Umbilical cord (tissue), 2 donors: ENCODE measurements around the gene NMT2. TPM values are rescaled to one million over a fixed set of nuclear protein-coding genes. Genes with fewer than 3 reads are reported as not detected.
A peak's percentile ranks its signal among the peaks of the same experiment; 100 is the strongest.
"Not testable (repeated sequence)": the region's sequence is repeated elsewhere in the genome, so short reads cannot be mapped to it uniquely, and the experiment has no call there.

ENCODE experiments used
- DNase-seq: peaks from one replicate; pipeline ENCODE4 v3.0.0-alpha.2; 2015; ENCODE audit warnings: low spot score
- total RNA-seq: library from RNA; depleted of rRNA; stranded (reverse); fragments of >200 nt; gene quantifications from one replicate; pipeline ENCODE4 v1.2.3, GENCODE V29; 2014; ENCODE audit warnings: low replicate concordance; ENCODE audit not compliant: insufficient read depth

The NMT2 gene
- total RNA-seq: 16.9 TPM

GRCh38 chr10:15168291-15168785, at the start of gene NMT2:
NMT2 (minus strand) TSS chr10:15168693; CDS start chr10:15168612, 81 bp downstream.
- peak; percentile 89 for DNase-seq

DNA sequence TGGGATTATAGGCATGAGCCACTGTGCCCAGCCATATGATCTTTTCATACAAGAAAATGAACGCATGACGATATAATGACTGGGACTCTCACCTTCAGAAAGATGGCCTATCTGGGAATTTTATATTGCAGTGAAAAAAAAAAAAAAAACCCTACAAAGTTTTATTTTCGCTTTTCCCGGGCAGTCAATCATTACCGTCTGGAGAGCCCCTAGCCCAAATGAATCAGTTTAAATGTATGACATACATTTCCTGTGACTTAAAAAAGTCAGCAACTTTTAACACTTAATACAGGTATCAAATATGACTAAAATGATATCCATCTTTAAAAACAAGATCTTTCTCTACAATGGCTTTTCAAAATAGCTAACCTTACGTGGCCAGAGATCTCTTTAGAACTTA, 48.2 kb upstream of the NMT2 start:
- no peak for DNase-seq

- no peak for DNase-seq
Observed at GRCh38 chr10:15214237-15214636, 45.7 kb upstream of the NMT2 start.

DNA sequence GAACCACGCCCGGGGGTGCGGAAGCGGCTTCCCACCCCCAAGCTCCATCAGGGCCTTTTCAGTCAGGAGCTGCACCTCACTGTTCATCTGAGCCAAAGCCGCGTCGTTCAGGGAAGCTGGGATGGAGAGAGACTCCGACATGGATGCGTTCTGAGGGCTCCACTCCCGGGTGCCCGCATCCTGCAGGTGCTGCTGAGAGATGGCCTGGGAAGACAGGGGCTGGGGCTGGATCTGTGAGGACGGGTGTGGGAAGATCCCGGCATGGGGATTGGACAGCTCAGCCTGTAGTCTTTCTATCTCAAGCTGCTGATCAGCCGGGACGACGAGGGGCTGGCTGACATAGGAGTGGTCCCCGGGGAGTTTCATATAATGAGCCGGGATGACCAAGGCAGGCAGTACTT, 45.0 kb upstream of the NMT2 start:
- no peak for DNase-seq

DNA sequence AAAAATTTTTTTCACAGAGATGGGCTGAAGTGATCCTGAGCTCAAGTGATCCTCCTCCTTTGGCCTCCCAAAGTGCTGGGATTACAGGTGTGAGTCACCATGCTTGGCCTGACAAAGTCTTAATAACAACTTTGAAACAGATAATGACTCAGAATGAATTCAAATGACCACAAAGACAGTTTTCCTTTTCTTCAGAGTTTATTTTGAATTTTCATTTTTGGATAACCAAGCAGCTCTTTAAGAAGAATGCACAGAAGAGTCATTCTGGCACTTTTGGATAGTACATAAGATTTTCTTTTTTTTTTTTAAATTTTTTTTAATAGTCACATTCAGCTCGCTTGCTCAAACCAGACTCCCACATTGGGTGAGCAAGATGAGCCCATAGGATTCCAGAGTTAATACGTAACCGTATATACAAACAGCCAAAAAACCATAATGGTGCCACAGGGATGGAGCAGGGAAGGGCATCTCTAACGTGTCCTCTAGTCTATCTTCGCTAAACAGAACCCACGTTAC, 43.0 kb upstream of the NMT2 start:
- DNase-seq: no peak

DNA sequence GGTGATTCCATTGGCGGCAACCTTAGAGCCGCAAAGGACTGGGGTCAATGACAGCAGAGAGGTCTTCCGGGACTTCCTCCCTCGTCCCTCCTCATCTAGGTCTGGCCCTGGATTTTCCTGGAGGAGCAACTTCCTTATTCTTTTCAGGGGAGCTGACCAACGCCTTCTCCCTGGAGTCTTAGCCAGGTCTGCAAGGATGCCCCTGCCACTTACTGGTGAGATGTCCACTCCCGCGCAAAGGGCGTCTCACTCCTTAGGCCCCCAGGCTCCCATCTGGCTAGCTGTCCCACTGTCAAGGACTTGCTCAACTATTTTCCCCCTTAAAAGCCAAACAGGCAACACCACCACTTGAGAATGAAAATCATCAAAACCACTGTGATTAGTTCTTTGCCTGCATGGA, 42.0 kb upstream of the NMT2 start:
- DNase-seq: no peak

DNA sequence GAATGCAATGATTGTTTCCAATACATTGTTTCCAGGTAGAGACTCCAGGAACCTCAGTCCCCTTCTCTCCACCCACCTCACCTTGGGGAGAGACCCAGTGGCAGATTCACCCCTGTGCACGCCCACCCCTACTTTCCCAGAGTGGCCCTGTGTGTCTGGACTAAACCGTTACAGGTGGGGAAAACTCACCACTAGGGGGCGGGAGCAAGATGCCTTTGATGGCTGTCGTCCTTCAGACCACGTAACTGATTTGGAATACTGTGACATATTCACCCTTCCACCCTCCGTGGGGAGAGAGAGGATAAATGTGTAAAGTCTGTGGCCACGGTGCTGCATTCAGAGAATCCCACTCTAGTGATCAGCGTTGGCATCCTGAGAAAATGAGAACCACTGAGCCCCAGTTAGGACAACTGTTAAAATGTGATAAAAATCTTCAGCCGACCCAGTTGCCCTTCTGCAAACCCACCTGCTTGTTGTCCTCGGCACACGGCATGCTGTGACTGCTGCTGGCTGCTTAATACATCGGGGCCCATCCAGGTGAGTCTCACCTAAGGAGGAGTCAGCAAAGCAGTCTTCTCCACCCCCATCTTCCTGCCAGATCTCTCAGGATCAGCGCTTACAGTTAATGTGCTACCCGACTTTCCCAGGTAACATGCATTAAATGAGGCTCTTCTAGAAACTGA, 41.5 kb upstream of the NMT2 start:
- peak; percentile 65 for DNase-seq

DNA sequence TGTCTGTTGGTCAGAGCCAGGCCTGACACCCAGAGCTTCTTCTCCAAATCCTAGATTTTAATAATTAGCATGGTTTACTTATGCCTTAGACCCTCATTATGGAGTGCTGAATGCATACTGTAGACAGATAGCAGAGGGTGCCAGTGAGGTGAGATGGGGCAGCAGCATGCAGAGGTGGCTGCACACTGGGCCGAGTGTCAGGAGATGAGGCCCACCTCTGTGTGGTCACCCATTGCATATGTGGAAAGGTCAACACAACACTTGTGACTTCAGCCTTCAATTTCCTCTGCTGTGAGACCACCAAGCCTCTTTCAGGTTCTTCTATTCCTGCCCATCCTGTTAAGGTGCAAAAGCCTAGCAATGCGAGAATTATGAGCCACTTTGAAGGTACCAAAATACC, 39.7 kb upstream of the NMT2 start:
- DNase-seq: no peak

DNA sequence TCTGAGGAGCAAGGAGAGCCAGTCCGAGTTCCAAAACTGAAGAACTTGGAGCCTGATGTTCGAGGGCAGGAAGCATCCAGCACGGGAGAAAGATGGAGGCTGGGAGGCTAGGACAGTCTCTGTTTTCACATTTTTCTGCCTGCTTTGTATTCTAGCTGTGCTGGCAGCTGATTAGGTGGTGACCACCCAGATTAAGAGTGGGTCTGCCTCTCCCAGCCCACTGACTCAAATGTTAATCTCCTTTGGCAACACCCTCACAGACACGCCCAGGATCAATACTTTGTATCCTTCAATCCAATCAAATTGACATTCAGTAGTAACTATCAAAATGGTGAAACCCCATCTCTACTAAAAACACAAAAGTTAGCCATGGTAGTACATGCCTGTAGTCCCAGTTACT, 38.9 kb upstream of the NMT2 start:
- DNase-seq: not testable (repeated sequence)

DNA sequence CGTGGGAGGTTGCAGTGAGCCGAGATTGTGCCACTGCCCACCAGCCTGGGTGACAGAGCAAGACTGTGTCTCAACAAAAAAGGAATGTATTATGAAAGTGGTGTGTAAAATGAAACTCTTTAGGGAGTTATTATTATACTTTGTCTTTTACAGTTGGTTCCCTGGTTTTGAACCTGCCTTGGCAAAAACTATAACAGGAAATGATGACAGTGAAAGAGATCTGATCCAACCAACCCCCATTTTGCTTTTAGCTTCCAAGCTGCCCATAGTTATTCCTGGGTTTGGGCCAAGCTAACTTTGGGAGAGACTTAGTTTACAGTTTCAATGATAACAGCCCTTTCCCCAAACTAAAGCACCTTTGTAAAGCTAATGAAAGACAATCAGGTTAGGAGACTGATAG, 34.1 kb upstream of the NMT2 start:
- DNase-seq: no peak

GRCh38 chr10:15202301-15202621, 33.8 kb upstream of the NMT2 start:
- not testable (repeated sequence) for DNase-seq

- DNase-seq: peak; percentile 20
Observed at GRCh38 chr10:15201589-15202300, 33.3 kb upstream of the NMT2 start.

DNA sequence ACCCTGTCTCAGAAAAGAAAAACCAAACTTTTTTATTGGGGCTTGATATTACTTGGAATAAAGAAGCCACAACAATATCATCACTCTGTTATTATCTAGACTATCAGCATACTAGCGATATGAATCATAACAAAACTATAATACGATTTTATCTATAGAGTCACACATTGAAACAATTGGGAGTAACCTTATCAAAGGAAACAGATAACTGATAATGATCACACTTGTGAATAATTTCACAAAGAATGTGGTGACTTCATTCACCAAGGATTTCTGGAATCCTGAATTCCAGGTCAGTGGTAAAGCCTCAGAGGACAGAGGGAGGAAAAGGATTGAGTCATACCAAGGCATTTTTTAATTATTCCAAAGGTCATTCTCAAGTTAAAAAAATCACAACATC, 32.1 kb upstream of the NMT2 start:
- DNase-seq: peak; percentile 59

- DNase-seq: no peak
Observed at GRCh38 chr10:15197911-15198310, 29.4 kb upstream of the NMT2 start.

- DNase-seq: peak; percentile 88
Observed at GRCh38 chr10:15197276-15197675, 28.8 kb upstream of the NMT2 start.

GRCh38 chr10:15196021-15196834, 27.7 kb upstream of the NMT2 start:
- no peak for DNase-seq

DNA sequence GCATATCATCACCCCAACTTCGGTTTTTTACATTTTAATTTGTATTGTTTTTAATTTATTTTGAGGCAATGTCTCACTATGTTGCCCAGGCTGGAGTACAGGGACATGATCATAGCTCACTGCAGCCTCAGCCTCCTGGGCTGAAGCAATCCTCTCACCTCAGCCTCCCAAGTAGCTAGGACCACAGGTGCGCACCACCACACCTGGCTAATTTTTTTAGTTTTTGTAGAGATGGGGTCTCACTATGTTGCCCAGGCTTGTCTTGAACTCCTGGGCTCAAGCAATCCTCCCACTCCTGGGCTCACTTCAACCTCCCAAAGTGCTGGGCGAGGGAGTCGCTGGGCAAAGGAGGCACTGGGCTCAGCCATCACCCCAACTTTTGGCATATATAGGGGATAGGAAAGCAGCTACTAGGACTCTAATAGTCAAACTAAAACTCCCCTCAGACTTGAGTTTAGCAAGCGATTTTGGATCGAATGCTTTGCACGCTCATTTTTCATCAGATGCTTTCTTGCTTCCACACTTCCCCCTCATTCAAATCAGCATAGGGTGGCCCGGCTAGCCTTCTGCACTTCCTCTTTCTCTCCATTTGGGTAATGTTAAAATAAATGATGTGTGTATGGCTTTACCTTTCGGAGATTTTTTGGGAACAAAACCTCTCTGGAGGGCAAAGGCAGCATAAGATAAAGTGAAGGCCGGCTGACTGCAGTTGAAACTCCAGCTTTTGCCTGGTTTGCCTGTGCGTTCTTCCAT, 20.8 kb upstream of the NMT2 start:
- no peak for DNase-seq

DNA sequence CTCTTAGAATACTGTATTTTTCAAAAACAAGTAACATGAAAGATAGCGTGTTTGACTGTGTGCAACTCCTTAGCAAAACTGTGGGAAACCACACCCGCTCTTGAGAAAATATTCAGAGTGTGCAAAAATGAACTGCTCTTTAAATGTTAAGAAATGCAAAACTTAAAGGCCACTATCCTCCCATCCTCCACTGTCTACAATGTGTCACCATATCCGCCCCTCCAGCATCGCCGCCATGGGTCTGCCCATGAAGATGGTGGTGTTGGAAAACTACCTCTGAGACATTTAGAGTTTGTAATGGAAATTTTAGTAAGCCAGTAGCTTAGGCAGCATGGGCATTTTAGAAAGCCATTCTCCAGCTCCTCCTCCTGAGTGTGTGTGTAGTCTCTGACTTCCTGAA, 20.1 kb upstream of the NMT2 start:
- no peak for DNase-seq

DNA sequence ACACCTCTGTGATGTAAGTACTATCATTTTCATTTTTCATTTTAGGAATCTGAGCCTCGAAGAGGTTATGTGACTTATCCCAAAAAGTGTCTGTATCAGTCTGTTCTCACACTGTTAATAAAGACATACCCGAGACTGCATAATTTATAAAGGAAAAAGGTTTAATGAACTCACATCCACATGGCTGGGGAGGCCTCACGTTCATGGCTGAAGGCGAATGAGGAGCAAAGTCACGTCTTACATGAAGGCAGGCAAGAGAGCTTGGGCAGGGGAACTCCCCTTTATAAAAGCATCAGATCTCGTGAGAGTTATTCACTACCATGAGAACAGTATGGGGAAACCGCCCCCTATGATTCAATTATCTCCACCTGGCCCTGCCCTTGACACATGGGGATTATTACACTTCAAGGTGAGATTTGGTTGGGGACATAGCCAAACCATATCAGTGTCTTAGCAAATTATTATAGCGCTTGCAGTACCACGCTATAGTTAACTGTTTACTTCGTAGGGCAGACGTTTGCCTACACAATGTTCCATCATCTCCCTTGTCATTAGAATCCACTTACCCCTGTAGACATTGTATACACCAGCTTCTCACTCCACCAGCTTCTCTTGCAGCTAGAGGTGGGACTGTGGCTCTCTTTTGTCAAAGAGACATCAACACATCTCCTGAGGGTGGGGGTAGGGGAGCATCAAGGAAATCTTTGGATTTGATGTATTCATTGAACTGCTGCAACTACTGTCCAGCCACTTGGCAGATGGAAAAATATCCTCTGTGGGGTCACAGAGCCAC, 15.4 kb upstream of the NMT2 start:
- DNase-seq: no peak

GRCh38 chr10:15182540-15183207, 14.2 kb upstream of the NMT2 start:
- DNase-seq: no peak
